Mesendoderm (in vitro differentiated cells): ENCODE results near the gene OR8I2.
A peak's percentile ranks its signal among the peaks of the same experiment; 100 is the strongest.
"Not testable (repeated sequence)": the region's sequence is repeated elsewhere in the genome, so short reads cannot be mapped to it uniquely, and the experiment has no call there.

ENCODE experiments used
- DNase-seq: peaks from one replicate; pipeline ENCODE4 v3.0.0; 2013
- H2AK5ac ChIP-seq: 2 replicates; pipeline ENCODE4 v1.6.1; 2013; ENCODE audit warnings: low read length, inconsistent platforms
- H2BK120ac ChIP-seq: 2 replicates; pipeline ENCODE4 v1.6.1; 2013; ENCODE audit warnings: low read depth, mild to moderate bottlenecking, low read length, moderate library complexity, mixed read lengths
- H2BK15ac ChIP-seq: replicated peaks from 2 replicates; pipeline ENCODE4 v1.6.1; 2013; ENCODE audit warnings: low read depth, mild to moderate bottlenecking, moderate library complexity
- H2BK5ac ChIP-seq: 2 replicates; pipeline ENCODE4 v1.6.1; 2013; ENCODE audit warnings: low read length, inconsistent platforms
- H3K18ac ChIP-seq: 2 replicates; pipeline ENCODE4 v1.6.1; 2013; ENCODE audit warnings: mild to moderate bottlenecking, low read length, mixed read lengths
- H3K23ac ChIP-seq: one replicate; pipeline ENCODE4 v1.6.1; 2013; ENCODE audit warnings: low read length
- H3K27ac ChIP-seq: 2 replicates; pipeline ENCODE4 v1.5.1; 2013; ENCODE audit warnings: low read depth, mild to moderate bottlenecking, inconsistent platforms, low read length, moderate library complexity
- H3K27me3 ChIP-seq: 2 replicates; pipeline ENCODE4 v1.6.1; 2013; ENCODE audit warnings: low read length, control low read depth, mild to moderate bottlenecking, inconsistent platforms; ENCODE audit not compliant: insufficient read depth, poor library complexity
- H3K36me3 ChIP-seq: 2 replicates; pipeline ENCODE4 v1.6.1; 2013; ENCODE audit warnings: low read length, inconsistent platforms; ENCODE audit not compliant: control insufficient read depth, insufficient read depth
- H3K4ac ChIP-seq: one replicate; pipeline ENCODE4 v1.6.1; 2013; ENCODE audit warnings: low read depth, mild to moderate bottlenecking, low read length, moderate library complexity
- H3K4me1 ChIP-seq: 2 replicates; pipeline ENCODE4 v1.6.1; 2013; ENCODE audit warnings: low read depth, low read length, inconsistent platforms; ENCODE audit not compliant: control insufficient read depth
- H3K4me2 ChIP-seq: 2 replicates; pipeline ENCODE4 v1.6.1; 2013; ENCODE audit warnings: low read length
- H3K4me3 ChIP-seq: 2 replicates; pipeline ENCODE4 v1.5.1; 2013; ENCODE audit warnings: mild to moderate bottlenecking, low read length
- H3K56ac ChIP-seq: one replicate; pipeline ENCODE4 v1.6.1; 2013; ENCODE audit warnings: low read length
- H3K79me1 ChIP-seq: 2 replicates; pipeline ENCODE4 v1.6.1; 2013; ENCODE audit warnings: low read length, inconsistent platforms
- H3K79me2 ChIP-seq: 2 replicates; pipeline ENCODE4 v1.6.1; 2013; ENCODE audit warnings: mild to moderate bottlenecking, low read length; ENCODE audit not compliant: control insufficient read depth, insufficient read depth
- H3K9ac ChIP-seq: 2 replicates; pipeline ENCODE4 v1.6.1; 2013; ENCODE audit warnings: low read length, inconsistent platforms
- H4K5ac ChIP-seq: one replicate; pipeline ENCODE4 v1.6.1; 2013; ENCODE audit warnings: low read length
- H4K8ac ChIP-seq: one replicate; pipeline ENCODE4 v1.6.1; 2013; ENCODE audit warnings: low read depth, mild to moderate bottlenecking, control low read depth, low read length, moderate library complexity
- WGBS: extraction: QIAGEN DNeasy Blood & Tissue Kit; methylation state at CpG from one replicate; pipeline ENCODE4 v1.1.7; 2013; ENCODE audit warnings: low lambda C conversion rate, missing lambda C conversion rate; ENCODE audit not compliant: insufficient coverage; ENCODE audit errors: extremely low coverage; 5-methylcytosine and 5-hydroxymethylcytosine counted together

OR8I2 gene

GRCh38 chr11:56058260-56058780 lies 34.8 kb upstream of the OR8I2 start:
- not testable (repeated sequence) for H3K79me1 ChIP-seq, H3K23ac ChIP-seq, H2AK5ac ChIP-seq, H3K27me3 ChIP-seq, H3K9ac ChIP-seq, H3K36me3 ChIP-seq, H3K4me3 ChIP-seq, H3K79me2 ChIP-seq, H2BK120ac ChIP-seq, H2BK15ac ChIP-seq, H3K4ac ChIP-seq, H4K5ac ChIP-seq, H3K56ac ChIP-seq, H4K8ac ChIP-seq, H3K4me1 ChIP-seq, H2BK5ac ChIP-seq, H3K4me2 ChIP-seq
- peak; percentile 57 for DNase-seq
- Histone ChIP-seq H3K27ac (peak overlapping the region; percentile 12), H3K18ac (peak overlapping the region; percentile 80)
- no CpG with 5 or more reads among the region's 7 CpGs for WGBS

GRCh38 chr11:56066980-56067379 lies 26.1 kb upstream of the OR8I2 start:
- Histone ChIP-seq H2BK15ac (no peak overlapping the region), H3K18ac (no peak overlapping the region), H3K79me1 (no peaks in the 10 kb centered on the region), H2BK120ac (no peak overlapping the region), H3K36me3 (no peaks in the 10 kb centered on the region), H3K4me2 (no peak overlapping the region), H2AK5ac (no peak overlapping the region), H3K4me1 (no peaks in the 10 kb centered on the region), H2BK5ac (no peak overlapping the region), H3K4ac (no peak overlapping the region), H4K8ac (no peak overlapping the region), H3K27me3 (no peaks in the 10 kb centered on the region), H3K23ac (no peak overlapping the region), H3K4me3 (no peak overlapping the region), H4K5ac (no peak overlapping the region), H3K79me2 (no peaks in the 10 kb centered on the region), H3K27ac (no peak overlapping the region), H3K56ac (no peak overlapping the region), H3K9ac (no peak overlapping the region)
- WGBS, result no CpG with 5 or more reads among the region's 2 CpGs
- DNase-seq, result no peak

GRCh38 chr11:56089697-56090096 lies 3.4 kb upstream of the OR8I2 start:
- peak; percentile 7 for DNase-seq

GRCh38 chr11:56103210-56103737 lies 10.2 kb downstream of the OR8I2 start, which contains the start of gene OR8H2:
Gene OR8H2 (plus strand): TSS chr11:56103687. CDS start chr11:56105043, 1,356 bp downstream.
- H3K4me1 ChIP-seq, result no peaks in the 10 kb centered on the region
- no peak within 1 kb of the TSS for H3K4me3 ChIP-seq
- no peak within 1 kb of the TSS for H2BK5ac ChIP-seq
- no peaks in the 10 kb centered on the region for H3K36me3 ChIP-seq
- no peaks in the 10 kb centered on the region for H3K27me3 ChIP-seq
- no peak within 1 kb of the TSS for H2BK120ac ChIP-seq
- no peak for DNase-seq
- no peak within 1 kb of the TSS for H4K8ac ChIP-seq
- no peak within 1 kb of the TSS for H2AK5ac ChIP-seq
- H3K9ac ChIP-seq, result no peak within 1 kb of the TSS
- no peak within 1 kb of the TSS for H3K4me2 ChIP-seq
- no peak within 1 kb of the TSS for H3K23ac ChIP-seq
- H3K56ac ChIP-seq, result no peak within 1 kb of the TSS
- H4K5ac ChIP-seq, result no peak within 1 kb of the TSS
- no peaks in the 10 kb centered on the region for H3K79me1 ChIP-seq
- H3K18ac ChIP-seq, result no peak within 1 kb of the TSS
- no peak within 1 kb of the TSS for H3K27ac ChIP-seq
- H3K79me2 ChIP-seq, result no peaks in the 10 kb centered on the region
- H3K4ac ChIP-seq, result no peak within 1 kb of the TSS
- H2BK15ac ChIP-seq, result no peak within 1 kb of the TSS

More at GRCh38 chr11:56089697-56090096, 3.4 kb upstream of the OR8I2 start:
- Histone ChIP-seq H2BK120ac (no peak overlapping the region), H4K8ac (no peak overlapping the region), H3K27me3 (no peaks in the 10 kb centered on the region), H3K4ac (no peak overlapping the region), H2BK5ac (no peak overlapping the region), H3K18ac (no peak overlapping the region), H3K4me3 (no peak overlapping the region), H4K5ac (no peak overlapping the region), H3K36me3 (no peaks in the 10 kb centered on the region), H3K23ac (no peak overlapping the region), H3K9ac (no peak overlapping the region), H3K56ac (no peak overlapping the region), H3K79me1 (no peaks in the 10 kb centered on the region), H3K79me2 (no peaks in the 10 kb centered on the region), H3K4me2 (no peak overlapping the region), H3K4me1 (no peaks in the 10 kb centered on the region), H3K27ac (no peak overlapping the region), H2BK15ac (no peak overlapping the region), H2AK5ac (no peak overlapping the region)
- WGBS, result no CpG with 5 or more reads among the region's 3 CpGs

GRCh38 chr11:56122073-56122472 lies 29.0 kb downstream of the OR8I2 start, which contains the start of gene OR8H3:
Gene OR8H3 (plus strand): TSS chr11:56122373. CDS start chr11:56122373, 0 bp downstream.
- DNase-seq, result no peak
- no peaks in the 10 kb centered on the region for H3K36me3 ChIP-seq
- H3K9ac ChIP-seq, result no peak within 1 kb of the TSS
- no peak within 1 kb of the TSS for H3K4me2 ChIP-seq
- H3K56ac ChIP-seq, result no peak within 1 kb of the TSS
- H2AK5ac ChIP-seq, result no peak within 1 kb of the TSS
- no peaks in the 10 kb centered on the region for H3K79me1 ChIP-seq
- no peak within 1 kb of the TSS for H2BK5ac ChIP-seq
- H4K8ac ChIP-seq, result no peak within 1 kb of the TSS
- no peak within 1 kb of the TSS for H3K18ac ChIP-seq
- WGBS, result no CpG with 5 or more reads among the region's 6 CpGs
- no peak within 1 kb of the TSS for H2BK15ac ChIP-seq
- H3K79me2 ChIP-seq, result no peaks in the 10 kb centered on the region
- no peak within 1 kb of the TSS for H3K23ac ChIP-seq
- no peak within 1 kb of the TSS for H2BK120ac ChIP-seq
- H3K4me3 ChIP-seq, result no peak within 1 kb of the TSS
- no peak within 1 kb of the TSS for H4K5ac ChIP-seq
- no peaks in the 10 kb centered on the region for H3K4me1 ChIP-seq
- no peak within 1 kb of the TSS for H3K4ac ChIP-seq
- H3K27ac ChIP-seq, result no peak within 1 kb of the TSS
- no peaks in the 10 kb centered on the region for H3K27me3 ChIP-seq

- Histone ChIP-seq H3K4me2 (no peak within 1 kb of the TSS), H3K79me1 (no peaks in the 10 kb centered on the region), H4K5ac (no peak within 1 kb of the TSS), H2BK15ac (no peak within 1 kb of the TSS), H3K79me2 (no peaks in the 10 kb centered on the region), H3K4me1 (no peaks in the 10 kb centered on the region), H3K4ac (no peak within 1 kb of the TSS), H3K27me3 (no peaks in the 10 kb centered on the region), H2BK5ac (no peak within 1 kb of the TSS), H3K9ac (no peak within 1 kb of the TSS), H3K18ac (no peak within 1 kb of the TSS), H3K36me3 (no peaks in the 10 kb centered on the region), H3K4me3 (no peak within 1 kb of the TSS), H4K8ac (no peak within 1 kb of the TSS), H3K56ac (no peak within 1 kb of the TSS), H3K27ac (no peak within 1 kb of the TSS), H2BK120ac (no peak within 1 kb of the TSS), H2AK5ac (no peak within 1 kb of the TSS), H3K23ac (no peak within 1 kb of the TSS)
- no peak for DNase-seq
Observed at GRCh38 chr11:56140151-56140661, 47.1 kb downstream of the OR8I2 start, which contains the start of gene OR8J3. Gene OR8J3 (minus strand): TSS chr11:56140201. CDS start chr11:56137718, 2,483 bp downstream.
